ENCODE measurements around the gene LRRC30. TPM values are rescaled to one million over a fixed set of nuclear protein-coding genes. Genes with fewer than 3 reads are reported as not detected.

The LRRC30 gene
- total and polyA plus RNA-seq, 2 donors (not counting 1 experiment from before 2014, with no cell fraction given), result not detected

- H3K27ac ChIP-seq (ENCODE audit: low read length in 2 of 2), result no peak overlapping the region
- H3K4me3 ChIP-seq (ENCODE audit: control extremely low read depth in 1 of 5, extremely low read depth in 1 of 5, insufficient read depth in 1 of 5, low read depth in 2 of 5, low read length in 4 of 5), result no peak overlapping the region
- no peaks in the 10 kb centered on the region for H4K20me1 ChIP-seq (ENCODE audit: control insufficient read depth, insufficient read depth, low read length, poor library complexity, severe bottlenecking)
- H3K4me2 ChIP-seq (replicated peaks; ENCODE audit: low read depth, low read length, poor library complexity, severe bottlenecking), result no peak overlapping the region
- H3K4me1 ChIP-seq (ENCODE audit: control insufficient read depth in 2 of 2, insufficient read depth in 2 of 2, low read length in 2 of 2), result no peaks in the 10 kb centered on the region
- no peaks in the 10 kb centered on the region for H3K27me3 ChIP-seq (replicated peaks in 1 of 4; ENCODE audit: control extremely low read depth in 1 of 4, control insufficient read depth in 3 of 4, insufficient read depth in 4 of 4, low read length in 3 of 4)
- H3K36me3 ChIP-seq (replicated peaks in 1 of 2; ENCODE audit: control extremely low read depth in 1 of 2, control insufficient read depth in 1 of 2, extremely low read depth in 1 of 2, insufficient read depth in 2 of 2, low read length in 1 of 2), result no peaks in the 10 kb centered on the region
- no peaks in the 10 kb centered on the region for H3K27me3 Mint-ChIP-seq
- POLR2A ChIA-PET, result no interaction called here
- H3K79me2 ChIP-seq (ENCODE audit: control insufficient read depth, insufficient read depth, low read length), result no peaks in the 10 kb centered on the region
- H2AFZ ChIP-seq (ENCODE audit: insufficient read depth, low read depth, low read length, poor library complexity, severe bottlenecking), result no peak overlapping the region
- peaks cover 0 to 7% (median 0%) of the 10 kb centered on the region in 3 donors for H3K9me3 ChIP-seq (ENCODE audit: control extremely low read depth in 1 of 3, control insufficient read depth in 2 of 3, insufficient read depth in 1 of 3, low read length in 2 of 3)
- no peaks in the 10 kb centered on the region for H3K4me1 Mint-ChIP-seq
- H3K9me3 Mint-ChIP-seq (ENCODE audit: insufficient read depth), result no peaks in the 10 kb centered on the region
- TF ChIP-seq CTCF (IDR thresholded peaks at IDR 0.05) (no peak), EZH2 (IDR thresholded peaks at IDR 0.05; ENCODE audit: borderline replicate concordance, insufficient read depth, low read depth, low read length, poor library complexity, severe bottlenecking) (no peak)
- H3K27ac Mint-ChIP-seq, result no peak overlapping the region
- ATAC-seq (ENCODE audit: low read depth) (no peak), DNase-seq (no peak)
- no peak overlapping the region for H3K9ac ChIP-seq (ENCODE audit: low read length)
- WGBS (ENCODE audit: insufficient coverage), result 94% methylated on average over 8 of the region's 8 CpGs
- no peak overlapping the region for H3K4me3 Mint-ChIP-seq
- intact Hi-C loops (cut with micrococcal nuclease), result no loop called here
- CTCF ChIA-PET, result no interaction called here
Measured at GRCh38 chr18:7255054-7255453, 24.2 kb downstream of the LRRC30 start.

DNA sequence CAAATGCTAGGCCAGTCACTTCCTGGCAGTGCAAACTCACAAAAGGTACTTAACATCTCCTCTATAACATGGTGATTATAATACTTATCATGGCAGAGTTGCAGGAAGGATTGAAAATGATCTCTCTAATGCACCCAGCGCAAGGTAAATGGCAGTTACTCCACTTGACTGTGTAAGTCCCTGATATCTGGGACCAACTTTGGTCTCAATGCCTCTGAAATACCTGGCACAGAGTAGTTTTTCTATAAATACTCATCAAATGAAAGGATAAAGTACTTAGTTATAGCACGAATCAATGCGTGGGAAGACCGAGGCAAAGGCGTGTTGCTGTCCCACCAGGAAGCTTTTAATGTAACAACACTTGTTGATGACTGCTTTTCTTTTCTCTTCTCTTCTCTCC is 24.8 kb downstream of the LRRC30 start:
- Histone ChIP-seq H3K9me3 (ENCODE audit: control extremely low read depth in 1 of 3, control insufficient read depth in 2 of 3, insufficient read depth in 1 of 3, low read length in 2 of 3) (peaks cover 0 to 7% (median 0%) of the 10 kb centered on the region in 3 donors), H3K27ac (ENCODE audit: low read length in 2 of 2) (no peak overlapping the region), H3K9ac (ENCODE audit: low read length) (no peak overlapping the region), H3K27me3 (replicated peaks in 1 of 4; ENCODE audit: control extremely low read depth in 1 of 4, control insufficient read depth in 3 of 4, insufficient read depth in 4 of 4, low read length in 3 of 4) (no peaks in the 10 kb centered on the region), H3K4me1 (ENCODE audit: control insufficient read depth in 2 of 2, insufficient read depth in 2 of 2, low read length in 2 of 2) (no peaks in the 10 kb centered on the region), H3K4me3 (ENCODE audit: control extremely low read depth in 1 of 5, extremely low read depth in 1 of 5, insufficient read depth in 1 of 5, low read depth in 2 of 5, low read length in 4 of 5) (no peak overlapping the region), H3K79me2 (ENCODE audit: control insufficient read depth, insufficient read depth, low read length) (no peaks in the 10 kb centered on the region), H4K20me1 (ENCODE audit: control insufficient read depth, insufficient read depth, low read length, poor library complexity, severe bottlenecking) (no peaks in the 10 kb centered on the region), H2AFZ (ENCODE audit: insufficient read depth, low read depth, low read length, poor library complexity, severe bottlenecking) (no peak overlapping the region), H3K4me2 (replicated peaks; ENCODE audit: low read depth, low read length, poor library complexity, severe bottlenecking) (no peak overlapping the region), H3K36me3 (replicated peaks in 1 of 2; ENCODE audit: control extremely low read depth in 1 of 2, control insufficient read depth in 1 of 2, extremely low read depth in 1 of 2, insufficient read depth in 2 of 2, low read length in 1 of 2) (no peaks in the 10 kb centered on the region)
- no peaks in the 10 kb centered on the region for H3K4me1 Mint-ChIP-seq
- TF ChIP-seq CTCF (IDR thresholded peaks at IDR 0.05) (no peak), EZH2 (IDR thresholded peaks at IDR 0.05; ENCODE audit: borderline replicate concordance, insufficient read depth, low read depth, low read length, poor library complexity, severe bottlenecking) (no peak)
- POLR2A ChIA-PET, result no interaction called here
- CTCF ChIA-PET, result no interaction called here
- H3K4me3 Mint-ChIP-seq, result no peak overlapping the region
- ATAC-seq (ENCODE audit: low read depth) (no peak), DNase-seq (no peak)
- 100% methylated on average over 5 of the region's 5 CpGs for WGBS (ENCODE audit: insufficient coverage)
- H3K27ac Mint-ChIP-seq, result no peak overlapping the region
- intact Hi-C loops (cut with micrococcal nuclease), result no loop called here
- no peaks in the 10 kb centered on the region for H3K27me3 Mint-ChIP-seq
- no peaks in the 10 kb centered on the region for H3K9me3 Mint-ChIP-seq (ENCODE audit: insufficient read depth)

All from B cell (primary cell).